ENCODE data around the gene NEMP2.
A peak's percentile ranks its signal among the peaks of the same experiment; 100 is the strongest.
"Not testable (repeated sequence)": the region's sequence is repeated elsewhere in the genome, so short reads cannot be mapped to it uniquely, and the experiment has no call there.

The NEMP2 gene

DNA sequence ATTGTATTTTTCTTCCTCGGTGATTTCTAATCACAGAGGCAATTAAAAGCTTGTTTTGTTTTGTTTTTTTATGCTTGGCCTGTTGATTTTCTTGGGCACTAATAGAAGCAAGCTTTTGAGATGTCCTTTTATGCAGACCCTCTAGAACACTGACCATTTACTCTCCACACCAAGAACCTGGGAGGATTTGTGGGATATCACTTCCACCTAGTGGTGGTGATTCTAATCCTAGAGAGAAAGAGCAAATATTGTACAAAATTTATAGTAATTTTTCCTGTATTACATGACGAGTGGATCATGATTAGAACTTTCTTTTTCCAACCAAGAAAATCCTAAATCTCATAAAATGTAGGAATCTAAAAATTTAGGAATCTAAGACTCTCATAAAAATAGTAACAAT, 23.4 kb downstream of the NEMP2 start:
- peaks cover 14% of the 10 kb centered on the region; the same call in 1 of the 2 replicates for H3K36me3 ChIP-seq (ENCODE audit: insufficient read depth, low read length)
- H2AFZ ChIP-seq (ENCODE audit: low read length) = no peak overlapping the region
- H3F3A ChIP-seq (ENCODE audit: insufficient read depth, low read length) = no peaks in the 10 kb centered on the region
- H3K27me3 ChIP-seq (ENCODE audit: insufficient read depth, low read length) = no peaks in the 10 kb centered on the region
- H3K4me3 ChIP-seq (ENCODE audit: low read depth, low read length, poor library complexity, severe bottlenecking) = no peak overlapping the region
- H3K9me3 ChIP-seq (ENCODE audit: low read length) = no peaks in the 10 kb centered on the region
- H4K20me1 ChIP-seq (ENCODE audit: insufficient read depth, low read length) = no peaks in the 10 kb centered on the region
- H3K4me2 ChIP-seq (ENCODE audit: low read length) = no peak overlapping the region
- peaks cover 24% of the 10 kb centered on the region for H3K4me1 ChIP-seq (ENCODE audit: insufficient read depth, low read length, severe bottlenecking)
- TF ChIP-seq, protein P1, sequence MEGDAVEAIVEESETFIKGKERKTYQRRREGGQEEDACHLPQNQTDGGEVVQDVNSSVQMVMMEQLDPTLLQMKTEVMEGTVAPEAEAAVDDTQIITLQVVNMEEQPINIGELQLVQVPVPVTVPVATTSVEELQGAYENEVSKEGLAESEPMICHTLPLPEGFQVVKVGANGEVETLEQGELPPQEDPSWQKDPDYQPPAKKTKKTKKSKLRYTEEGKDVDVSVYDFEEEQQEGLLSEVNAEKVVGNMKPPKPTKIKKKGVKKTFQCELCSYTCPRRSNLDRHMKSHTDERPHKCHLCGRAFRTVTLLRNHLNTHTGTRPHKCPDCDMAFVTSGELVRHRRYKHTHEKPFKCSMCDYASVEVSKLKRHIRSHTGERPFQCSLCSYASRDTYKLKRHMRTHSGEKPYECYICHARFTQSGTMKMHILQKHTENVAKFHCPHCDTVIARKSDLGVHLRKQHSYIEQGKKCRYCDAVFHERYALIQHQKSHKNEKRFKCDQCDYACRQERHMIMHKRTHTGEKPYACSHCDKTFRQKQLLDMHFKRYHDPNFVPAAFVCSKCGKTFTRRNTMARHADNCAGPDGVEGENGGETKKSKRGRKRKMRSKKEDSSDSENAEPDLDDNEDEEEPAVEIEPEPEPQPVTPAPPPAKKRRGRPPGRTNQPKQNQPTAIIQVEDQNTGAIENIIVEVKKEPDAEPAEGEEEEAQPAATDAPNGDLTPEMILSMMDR (IDR thresholded peaks at IDR 0.05; ENCODE audit: low read length) = peak; percentile 42; the same call in 1 of the 2 replicates
- TF ChIP-seq EZH2 (IDR thresholded peaks at IDR 0.05; ENCODE audit: borderline replicate concordance, low read length) = no peak
- H3K9me2 ChIP-seq (ENCODE audit: low read depth, low read length) = no peaks in the 10 kb centered on the region
- no peaks in the 10 kb centered on the region for H3K79me2 ChIP-seq (ENCODE audit: insufficient read depth, low read length)
- H3K27ac ChIP-seq (ENCODE audit: low read depth, low read length, poor library complexity, severe bottlenecking) = no peak overlapping the region
- H3K9ac ChIP-seq (ENCODE audit: low read length) = no peak overlapping the region

DNA sequence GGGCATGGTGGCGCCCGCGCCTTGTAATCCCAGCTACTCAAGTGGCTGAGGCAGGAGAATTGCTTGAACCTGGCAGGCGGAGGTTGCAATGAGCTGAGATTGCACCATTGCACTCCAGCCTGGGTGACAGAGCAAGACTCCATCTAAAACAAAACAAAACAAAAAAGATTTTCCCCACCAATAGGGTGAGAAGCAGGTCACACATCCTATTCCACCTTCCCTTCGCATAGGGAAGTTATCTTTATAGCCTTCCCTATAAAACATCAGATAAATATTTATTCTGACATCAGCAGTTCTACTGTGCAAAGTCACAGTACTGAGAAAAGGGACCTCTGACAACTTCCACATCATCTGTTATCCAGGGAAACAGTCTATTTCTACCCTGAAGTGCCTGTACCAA, 24.6 kb downstream of the NEMP2 start:
- not testable (repeated sequence) for H3K4me2 ChIP-seq (ENCODE audit: low read length); H3K4me3 ChIP-seq (ENCODE audit: low read depth, low read length, poor library complexity, severe bottlenecking); H3K27ac ChIP-seq (ENCODE audit: low read depth, low read length, poor library complexity, severe bottlenecking); H3K9me3 ChIP-seq (ENCODE audit: low read length); H3K79me2 ChIP-seq (ENCODE audit: insufficient read depth, low read length); H3K9ac ChIP-seq (ENCODE audit: low read length); H4K20me1 ChIP-seq (ENCODE audit: insufficient read depth, low read length); H3K27me3 ChIP-seq (ENCODE audit: insufficient read depth, low read length); H3F3A ChIP-seq (ENCODE audit: insufficient read depth, low read length); H3K9me2 ChIP-seq (ENCODE audit: low read depth, low read length); H2AFZ ChIP-seq (ENCODE audit: low read length)
- Histone ChIP-seq H3K4me1 (ENCODE audit: insufficient read depth, low read length, severe bottlenecking) (peaks cover 17% of the 10 kb centered on the region), H3K36me3 (ENCODE audit: insufficient read depth, low read length) (peaks cover 20% of the 10 kb centered on the region; the same call in 1 of the 2 replicates)

DNA sequence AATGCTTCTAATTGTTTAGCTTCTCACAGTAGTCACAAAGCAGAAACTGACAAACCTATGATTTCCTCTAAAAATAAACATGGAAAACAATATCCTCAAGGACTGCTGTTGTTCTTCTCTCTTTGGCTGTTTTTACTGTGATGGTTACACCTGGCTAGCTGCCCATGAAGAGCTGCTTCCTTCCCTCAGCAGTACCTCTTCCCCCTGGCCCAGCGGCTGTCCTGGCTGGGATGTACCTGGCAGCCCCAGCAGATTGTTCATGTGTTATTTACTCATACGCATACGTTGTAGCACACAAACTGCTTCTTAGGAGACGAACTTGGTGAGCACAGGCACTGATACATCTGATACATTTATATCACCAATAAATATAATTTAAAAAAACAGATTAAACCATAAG, 27.4 kb downstream of the NEMP2 start:
- Histone ChIP-seq H3K9me3 (ENCODE audit: low read length) (no peaks in the 10 kb centered on the region), H3K4me2 (ENCODE audit: low read length) (no peak overlapping the region), H3F3A (ENCODE audit: insufficient read depth, low read length) (no peaks in the 10 kb centered on the region), H3K27ac (ENCODE audit: low read depth, low read length, poor library complexity, severe bottlenecking) (no peak overlapping the region), H4K20me1 (ENCODE audit: insufficient read depth, low read length) (no peaks in the 10 kb centered on the region), H3K9me2 (ENCODE audit: low read depth, low read length) (no peaks in the 10 kb centered on the region), H3K27me3 (ENCODE audit: insufficient read depth, low read length) (no peaks in the 10 kb centered on the region), H3K36me3 (ENCODE audit: insufficient read depth, low read length) (peaks cover 16% of the 10 kb centered on the region; the same call in 1 of the 2 replicates), H2AFZ (ENCODE audit: low read length) (no peak overlapping the region), H3K4me3 (ENCODE audit: low read depth, low read length, poor library complexity, severe bottlenecking) (no peak overlapping the region), H3K4me1 (ENCODE audit: insufficient read depth, low read length, severe bottlenecking) (peaks cover 17% of the 10 kb centered on the region), H3K79me2 (ENCODE audit: insufficient read depth, low read length) (no peaks in the 10 kb centered on the region), H3K9ac (ENCODE audit: low read length) (no peak overlapping the region)
- TF ChIP-seq EZH2 (IDR thresholded peaks at IDR 0.05; ENCODE audit: borderline replicate concordance, low read length) = no peak
- TF ChIP-seq, protein P1 (IDR thresholded peaks at IDR 0.05; ENCODE audit: low read length) = no peak

- H3K9ac ChIP-seq (ENCODE audit: low read length) = no peak overlapping the region
- H3K9me2 ChIP-seq (ENCODE audit: low read depth, low read length) = no peaks in the 10 kb centered on the region
- no peaks in the 10 kb centered on the region for H3K79me2 ChIP-seq (ENCODE audit: insufficient read depth, low read length)
- H3K4me1 ChIP-seq (ENCODE audit: insufficient read depth, low read length, severe bottlenecking) = peaks cover 17% of the 10 kb centered on the region
- no peaks in the 10 kb centered on the region for H3F3A ChIP-seq (ENCODE audit: insufficient read depth, low read length)
- H2AFZ ChIP-seq (ENCODE audit: low read length) = no peak overlapping the region
- no peaks in the 10 kb centered on the region for H3K27me3 ChIP-seq (ENCODE audit: insufficient read depth, low read length)
- TF ChIP-seq EZH2 (IDR thresholded peaks at IDR 0.05; ENCODE audit: borderline replicate concordance, low read length) = no peak
- TF ChIP-seq, protein P1 (IDR thresholded peaks at IDR 0.05; ENCODE audit: low read length) = no peak
- peaks cover 16% of the 10 kb centered on the region; the same call in 1 of the 2 replicates for H3K36me3 ChIP-seq (ENCODE audit: insufficient read depth, low read length)
- H3K4me2 ChIP-seq (ENCODE audit: low read length) = no peak overlapping the region
- H3K4me3 ChIP-seq (ENCODE audit: low read depth, low read length, poor library complexity, severe bottlenecking) = no peak overlapping the region
- H4K20me1 ChIP-seq (ENCODE audit: insufficient read depth, low read length) = no peaks in the 10 kb centered on the region
- H3K9me3 ChIP-seq (ENCODE audit: low read length) = no peaks in the 10 kb centered on the region
- no peak overlapping the region for H3K27ac ChIP-seq (ENCODE audit: low read depth, low read length, poor library complexity, severe bottlenecking)
These were observed 27.9 kb downstream of the NEMP2 start for GRCh38 chr2:190506666-190507065.

All from OCI-LY1 (cell line).